ENCODE measurements around the gene GPATCH8.

Gene GPATCH8

DNA sequence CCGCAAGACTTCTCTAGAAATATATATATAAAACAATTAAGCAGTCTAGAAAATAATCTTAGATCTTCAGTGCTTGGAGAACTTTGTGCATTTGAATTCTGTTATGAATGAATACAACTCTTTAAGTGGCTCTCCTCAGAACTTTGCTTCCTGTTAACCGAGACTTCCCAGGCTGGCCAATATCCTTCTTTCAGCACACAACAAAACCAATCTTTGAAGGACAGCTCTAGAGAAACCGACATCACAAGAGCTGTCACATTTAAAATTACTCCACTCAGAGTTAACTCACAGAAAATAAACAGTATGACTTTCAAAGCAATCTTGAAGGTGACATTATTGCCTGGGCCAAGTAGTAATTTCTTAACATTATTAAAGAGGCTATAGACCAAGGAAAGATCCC lies 64.0 kb downstream of the GPATCH8 start:
- no peak overlapping the region for H3K4me2 ChIP-seq (ENCODE audit: low read length)
- H3K9ac ChIP-seq: no peak overlapping the region
- H3K27ac ChIP-seq: no peak overlapping the region
- no peaks in the 10 kb centered on the region for H3K27me3 ChIP-seq (ENCODE audit: control insufficient read depth, insufficient read depth, low read length)
- H3K36me3 ChIP-seq (ENCODE audit: control insufficient read depth, insufficient read depth, low read length): no peaks in the 10 kb centered on the region
- TF ChIP-seq, protein P1, sequence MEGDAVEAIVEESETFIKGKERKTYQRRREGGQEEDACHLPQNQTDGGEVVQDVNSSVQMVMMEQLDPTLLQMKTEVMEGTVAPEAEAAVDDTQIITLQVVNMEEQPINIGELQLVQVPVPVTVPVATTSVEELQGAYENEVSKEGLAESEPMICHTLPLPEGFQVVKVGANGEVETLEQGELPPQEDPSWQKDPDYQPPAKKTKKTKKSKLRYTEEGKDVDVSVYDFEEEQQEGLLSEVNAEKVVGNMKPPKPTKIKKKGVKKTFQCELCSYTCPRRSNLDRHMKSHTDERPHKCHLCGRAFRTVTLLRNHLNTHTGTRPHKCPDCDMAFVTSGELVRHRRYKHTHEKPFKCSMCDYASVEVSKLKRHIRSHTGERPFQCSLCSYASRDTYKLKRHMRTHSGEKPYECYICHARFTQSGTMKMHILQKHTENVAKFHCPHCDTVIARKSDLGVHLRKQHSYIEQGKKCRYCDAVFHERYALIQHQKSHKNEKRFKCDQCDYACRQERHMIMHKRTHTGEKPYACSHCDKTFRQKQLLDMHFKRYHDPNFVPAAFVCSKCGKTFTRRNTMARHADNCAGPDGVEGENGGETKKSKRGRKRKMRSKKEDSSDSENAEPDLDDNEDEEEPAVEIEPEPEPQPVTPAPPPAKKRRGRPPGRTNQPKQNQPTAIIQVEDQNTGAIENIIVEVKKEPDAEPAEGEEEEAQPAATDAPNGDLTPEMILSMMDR (IDR thresholded peaks at IDR 0.05): no peak
- H3K9me3 ChIP-seq (ENCODE audit: control insufficient read depth, low read length): no peaks in the 10 kb centered on the region
- H3K79me2 ChIP-seq: peaks cover 25% of the 10 kb centered on the region
- no peak overlapping the region for H3K4me3 ChIP-seq (ENCODE audit: low read depth, low read length)
- H2AFZ ChIP-seq: no peak overlapping the region
- H3K4me1 ChIP-seq: peaks cover 9% of the 10 kb centered on the region

GRCh38 chr17:44438636-44439035 lies 64.6 kb downstream of the GPATCH8 start:
- H3K27me3 ChIP-seq (ENCODE audit: control insufficient read depth, insufficient read depth, low read length): no peaks in the 10 kb centered on the region
- no peaks in the 10 kb centered on the region for H3K9me3 ChIP-seq (ENCODE audit: control insufficient read depth, low read length)
- H3K79me2 ChIP-seq: peaks cover 24% of the 10 kb centered on the region
- H3K4me2 ChIP-seq (ENCODE audit: low read length): no peak overlapping the region
- H3K4me3 ChIP-seq (ENCODE audit: low read depth, low read length): no peak overlapping the region
- H3K4me1 ChIP-seq: peaks cover 9% of the 10 kb centered on the region
- H2AFZ ChIP-seq: no peak overlapping the region
- H3K9ac ChIP-seq: no peak overlapping the region
- H3K27ac ChIP-seq: no peak overlapping the region
- TF ChIP-seq, protein P1 (IDR thresholded peaks at IDR 0.05): no peak
- no peaks in the 10 kb centered on the region for H3K36me3 ChIP-seq (ENCODE audit: control insufficient read depth, insufficient read depth, low read length)

DNA sequence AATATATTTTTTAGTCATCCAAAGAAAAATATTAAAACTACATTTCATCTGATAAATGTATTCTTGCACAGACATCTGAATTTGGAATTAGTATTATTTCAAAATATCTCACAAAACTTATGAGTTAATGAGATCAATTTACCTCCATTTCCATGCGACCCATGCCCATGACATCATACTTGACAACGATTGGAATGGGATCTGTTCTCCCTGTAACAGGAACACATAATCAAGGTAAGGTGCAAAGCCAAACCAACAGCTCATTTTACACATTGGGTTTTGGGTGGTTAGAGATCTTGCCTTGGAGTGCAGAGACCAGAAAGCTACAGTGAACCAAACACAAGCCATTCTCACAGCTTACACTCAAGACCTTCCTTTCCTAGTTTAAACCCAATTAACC lies 66.9 kb downstream of the GPATCH8 start:
- Histone ChIP-seq H3K27me3 (ENCODE audit: control insufficient read depth, insufficient read depth, low read length) (no peaks in the 10 kb centered on the region), H3K4me2 (ENCODE audit: low read length) (no peak overlapping the region), H2AFZ (no peak overlapping the region), H3K9me3 (ENCODE audit: control insufficient read depth, low read length) (no peaks in the 10 kb centered on the region), H3K4me1 (peaks cover 5% of the 10 kb centered on the region), H3K79me2 (peaks cover 10% of the 10 kb centered on the region), H3K36me3 (ENCODE audit: control insufficient read depth, insufficient read depth, low read length) (no peaks in the 10 kb centered on the region), H3K27ac (no peak overlapping the region), H3K9ac (no peak overlapping the region), H3K4me3 (ENCODE audit: low read depth, low read length) (no peak overlapping the region)
- TF ChIP-seq, protein P1 (IDR thresholded peaks at IDR 0.05): no peak

GRCh38 chr17:44432254-44433157 lies 70.7 kb downstream of the GPATCH8 start:
- Histone ChIP-seq H3K4me2 (ENCODE audit: low read length) (no peak overlapping the region), H3K36me3 (ENCODE audit: control insufficient read depth, insufficient read depth, low read length) (no peaks in the 10 kb centered on the region)

More at GRCh38 chr17:44432254-44433157, 70.7 kb downstream of the GPATCH8 start:
- H2AFZ ChIP-seq: no peak overlapping the region
- no peak overlapping the region for H3K27ac ChIP-seq
- H3K79me2 ChIP-seq: peaks cover 2% of the 10 kb centered on the region
- no peak overlapping the region for H3K9ac ChIP-seq
- no peaks in the 10 kb centered on the region for H3K4me1 ChIP-seq
- H3K9me3 ChIP-seq (ENCODE audit: control insufficient read depth, low read length): no peaks in the 10 kb centered on the region
- no peak overlapping the region for H3K4me3 ChIP-seq (ENCODE audit: low read depth, low read length)
- no peaks in the 10 kb centered on the region for H3K27me3 ChIP-seq (ENCODE audit: control insufficient read depth, insufficient read depth, low read length)
- TF ChIP-seq, protein P1 (IDR thresholded peaks at IDR 0.05): no peak

Measured in parathyroid adenoma (tissue), 2 donors.